ENCODE results near the gene ERC2.

The ERC2 gene

GRCh38 chr3:55974421-55975165 lies 493.7 kb downstream of the ERC2 start (continued):
- TF ChIP-seq ZNF565 (CRISPR knock-in tag; conservative IDR thresholded peaks at IDR 0.05; ENCODE audit: low read depth) = no peak
- no peak for TF ChIP-seq CSDC2 (CRISPR knock-in tag; IDR thresholded peaks at IDR 0.05)
- TF ChIP-seq PPARA (CRISPR knock-in tag; IDR thresholded peaks at IDR 0.05; ENCODE audit: borderline replicate concordance) = no peak

GRCh38 chr3:55969634-55970033 lies 498.6 kb downstream of the ERC2 start:
- no peak for ATAC-seq
- TF ChIP-seq ZFP3 (CRISPR knock-in tag; IDR thresholded peaks at IDR 0.05) = no peak
- TF ChIP-seq TCF4 (CRISPR knock-in tag; IDR thresholded peaks at IDR 0.05; ENCODE audit: borderline replicate concordance) = no peak
- TF ChIP-seq, protein P1, sequence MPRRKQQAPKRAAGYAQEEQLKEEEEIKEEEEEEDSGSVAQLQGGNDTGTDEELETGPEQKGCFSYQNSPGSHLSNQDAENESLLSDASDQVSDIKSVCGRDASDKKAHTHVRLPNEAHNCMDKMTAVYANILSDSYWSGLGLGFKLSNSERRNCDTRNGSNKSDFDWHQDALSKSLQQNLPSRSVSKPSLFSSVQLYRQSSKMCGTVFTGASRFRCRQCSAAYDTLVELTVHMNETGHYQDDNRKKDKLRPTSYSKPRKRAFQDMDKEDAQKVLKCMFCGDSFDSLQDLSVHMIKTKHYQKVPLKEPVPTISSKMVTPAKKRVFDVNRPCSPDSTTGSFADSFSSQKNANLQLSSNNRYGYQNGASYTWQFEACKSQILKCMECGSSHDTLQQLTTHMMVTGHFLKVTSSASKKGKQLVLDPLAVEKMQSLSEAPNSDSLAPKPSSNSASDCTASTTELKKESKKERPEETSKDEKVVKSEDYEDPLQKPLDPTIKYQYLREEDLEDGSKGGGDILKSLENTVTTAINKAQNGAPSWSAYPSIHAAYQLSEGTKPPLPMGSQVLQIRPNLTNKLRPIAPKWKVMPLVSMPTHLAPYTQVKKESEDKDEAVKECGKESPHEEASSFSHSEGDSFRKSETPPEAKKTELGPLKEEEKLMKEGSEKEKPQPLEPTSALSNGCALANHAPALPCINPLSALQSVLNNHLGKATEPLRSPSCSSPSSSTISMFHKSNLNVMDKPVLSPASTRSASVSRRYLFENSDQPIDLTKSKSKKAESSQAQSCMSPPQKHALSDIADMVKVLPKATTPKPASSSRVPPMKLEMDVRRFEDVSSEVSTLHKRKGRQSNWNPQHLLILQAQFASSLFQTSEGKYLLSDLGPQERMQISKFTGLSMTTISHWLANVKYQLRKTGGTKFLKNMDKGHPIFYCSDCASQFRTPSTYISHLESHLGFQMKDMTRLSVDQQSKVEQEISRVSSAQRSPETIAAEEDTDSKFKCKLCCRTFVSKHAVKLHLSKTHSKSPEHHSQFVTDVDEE (CRISPR knock-in tag; IDR thresholded peaks at IDR 0.05) = no peak
- TF ChIP-seq PPARA (CRISPR knock-in tag; IDR thresholded peaks at IDR 0.05; ENCODE audit: borderline replicate concordance) = no peak
- TF ChIP-seq SNAI2 (CRISPR knock-in tag; IDR thresholded peaks at IDR 0.05) = no peak
- TF ChIP-seq, protein P2, sequence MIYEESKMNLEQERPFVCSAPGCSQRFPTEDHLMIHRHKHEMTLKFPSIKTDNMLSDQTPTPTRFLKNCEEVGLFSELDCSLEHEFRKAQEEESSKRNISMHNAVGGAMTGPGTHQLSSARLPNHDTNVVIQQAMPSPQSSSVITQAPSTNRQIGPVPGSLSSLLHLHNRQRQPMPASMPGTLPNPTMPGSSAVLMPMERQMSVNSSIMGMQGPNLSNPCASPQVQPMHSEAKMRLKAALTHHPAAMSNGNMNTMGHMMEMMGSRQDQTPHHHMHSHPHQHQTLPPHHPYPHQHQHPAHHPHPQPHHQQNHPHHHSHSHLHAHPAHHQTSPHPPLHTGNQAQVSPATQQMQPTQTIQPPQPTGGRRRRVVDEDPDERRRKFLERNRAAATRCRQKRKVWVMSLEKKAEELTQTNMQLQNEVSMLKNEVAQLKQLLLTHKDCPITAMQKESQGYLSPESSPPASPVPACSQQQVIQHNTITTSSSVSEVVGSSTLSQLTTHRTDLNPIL (CRISPR knock-in tag; IDR thresholded peaks at IDR 0.05; ENCODE audit: low read depth) = no peak
- TF ChIP-seq OSR1 (CRISPR knock-in tag; IDR thresholded peaks at IDR 0.05) = no peak
- no peak for TF ChIP-seq ZNF8 (CRISPR knock-in tag; IDR thresholded peaks at IDR 0.05)
- no peak for TF ChIP-seq POU6F1 (CRISPR knock-in tag; IDR thresholded peaks at IDR 0.05; ENCODE audit: borderline replicate concordance, low read depth)
- TF ChIP-seq TOX (CRISPR knock-in tag; IDR thresholded peaks at IDR 0.05; ENCODE audit: borderline replicate concordance) = no peak
- TF ChIP-seq ZNF565 (CRISPR knock-in tag; conservative IDR thresholded peaks at IDR 0.05; ENCODE audit: low read depth) = no peak
- no peak for TF ChIP-seq ISL1 (CRISPR knock-in tag; IDR thresholded peaks at IDR 0.05)
- TF ChIP-seq ZNF70 (CRISPR knock-in tag; IDR thresholded peaks at IDR 0.05) = no peak
- TF ChIP-seq ARNTL (CRISPR knock-in tag; IDR thresholded peaks at IDR 0.05; ENCODE audit: borderline replicate concordance, low read depth) = no peak
- TF ChIP-seq ZC3H10 (CRISPR knock-in tag; IDR thresholded peaks at IDR 0.05) = no peak
- TF ChIP-seq GLIS3 (CRISPR knock-in tag; IDR thresholded peaks at IDR 0.05) = no peak
- no peak for TF ChIP-seq RARB (CRISPR knock-in tag; IDR thresholded peaks at IDR 0.05)

DNA sequence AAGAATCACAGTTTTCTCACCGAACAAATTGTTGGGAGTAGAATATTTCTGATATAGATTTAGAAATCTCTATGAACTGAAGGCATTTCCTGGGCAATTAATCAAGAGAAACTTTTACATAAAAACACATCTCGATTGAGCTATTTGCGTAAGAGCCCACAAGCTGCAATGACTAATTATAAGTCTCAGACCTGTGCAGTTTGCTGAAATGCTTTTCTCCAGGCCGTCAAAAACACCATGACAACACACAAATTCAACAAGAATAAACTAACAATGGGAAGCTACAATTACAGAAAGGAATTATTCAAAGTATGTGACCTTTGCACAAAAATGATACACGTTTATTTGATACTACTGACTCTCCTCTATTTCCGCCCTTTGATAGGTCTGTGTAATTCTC lies 499.9 kb downstream of the ERC2 start:
- TF ChIP-seq, protein P1 (CRISPR knock-in tag; IDR thresholded peaks at IDR 0.05) = no peak
- TF ChIP-seq ZFP3 (CRISPR knock-in tag; IDR thresholded peaks at IDR 0.05) (no peak), RARB (CRISPR knock-in tag; IDR thresholded peaks at IDR 0.05) (no peak), ZFP30 (CRISPR knock-in tag; IDR thresholded peaks at IDR 0.05) (no peak), ZNF70 (CRISPR knock-in tag; IDR thresholded peaks at IDR 0.05) (no peak), TCF4 (CRISPR knock-in tag; IDR thresholded peaks at IDR 0.05; ENCODE audit: borderline replicate concordance) (no peak), TOX (CRISPR knock-in tag; IDR thresholded peaks at IDR 0.05; ENCODE audit: borderline replicate concordance) (no peak), ARNTL (CRISPR knock-in tag; IDR thresholded peaks at IDR 0.05; ENCODE audit: borderline replicate concordance, low read depth) (no peak), GLIS3 (CRISPR knock-in tag; IDR thresholded peaks at IDR 0.05) (no peak), ESRRG (CRISPR knock-in tag; IDR thresholded peaks at IDR 0.05) (no peak), ZC3H10 (CRISPR knock-in tag; IDR thresholded peaks at IDR 0.05) (no peak), CSDC2 (CRISPR knock-in tag; IDR thresholded peaks at IDR 0.05) (no peak)
- TF ChIP-seq, protein P3, sequence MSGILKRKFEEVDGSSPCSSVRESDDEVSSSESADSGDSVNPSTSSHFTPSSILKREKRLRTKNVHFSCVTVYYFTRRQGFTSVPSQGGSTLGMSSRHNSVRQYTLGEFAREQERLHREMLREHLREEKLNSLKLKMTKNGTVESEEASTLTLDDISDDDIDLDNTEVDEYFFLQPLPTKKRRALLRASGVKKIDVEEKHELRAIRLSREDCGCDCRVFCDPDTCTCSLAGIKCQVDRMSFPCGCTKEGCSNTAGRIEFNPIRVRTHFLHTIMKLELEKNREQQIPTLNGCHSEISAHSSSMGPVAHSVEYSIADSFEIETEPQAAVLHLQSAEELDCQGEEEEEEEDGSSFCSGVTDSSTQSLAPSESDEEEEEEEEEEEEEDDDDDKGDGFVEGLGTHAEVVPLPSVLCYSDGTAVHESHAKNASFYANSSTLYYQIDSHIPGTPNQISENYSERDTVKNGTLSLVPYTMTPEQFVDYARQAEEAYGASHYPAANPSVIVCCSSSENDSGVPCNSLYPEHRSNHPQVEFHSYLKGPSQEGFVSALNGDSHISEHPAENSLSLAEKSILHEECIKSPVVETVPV (CRISPR knock-in tag; IDR thresholded peaks at IDR 0.05) = no peak
- TF ChIP-seq, protein P2 (CRISPR knock-in tag; IDR thresholded peaks at IDR 0.05; ENCODE audit: low read depth) = no peak
- no peak for ATAC-seq

All from SK-N-SH treated with all-trans-retinoic acid at 6 μM for 48 hours (cell line).